Astrocyte (in vitro differentiated cells and primary cell): ENCODE data around the gene CREB1. TPM values are rescaled to one million over a fixed set of nuclear protein-coding genes. Genes with fewer than 3 reads are reported as not detected.

Experiments used
- DNase-seq: peaks from one replicate; pipeline ENCODE4 v3.0.0-alpha.2; 2010; ENCODE audit warnings: low read depth
- FAIRE-seq: peaks from 2 replicates; lab custom pipeline; 2011; peaks lifted over from hg19 to GRCh38; lab: Jason Lieb, UNC
- H2AFZ ChIP-seq: 2 replicates; pipeline ENCODE4 v1.6.0; 2012; ENCODE audit warnings: low read depth, low read length, inconsistent platforms
- H3K27ac ChIP-seq: 2 replicates; pipeline ENCODE4 v1.5.1; 2011; ENCODE audit warnings: low read depth, low read length, inconsistent platforms
- H3K27me3 ChIP-seq: 2 replicates; pipeline ENCODE4 v1.6.0; 2011; ENCODE audit warnings: low read length, inconsistent platforms; ENCODE audit not compliant: insufficient read depth
- H3K36me3 ChIP-seq: 2 replicates; pipeline ENCODE4 v1.5.1; 2011; ENCODE audit warnings: low read length, inconsistent platforms; ENCODE audit not compliant: insufficient read depth
- H3K4me1 ChIP-seq: 2 replicates; pipeline ENCODE4 v1.5.1; 2011; ENCODE audit warnings: low read length, inconsistent platforms; ENCODE audit not compliant: insufficient read depth
- H3K4me2 ChIP-seq: 2 replicates; pipeline ENCODE4 v1.6.0; 2012; ENCODE audit warnings: low read length, inconsistent platforms
- H3K4me3 ChIP-seq: 2 replicates; pipeline ENCODE4 v1.5.1; 2011; ENCODE audit warnings: low read depth, mild to moderate bottlenecking, low read length, inconsistent platforms; ENCODE audit not compliant: insufficient read depth
- H3K79me2 ChIP-seq: 2 replicates; pipeline ENCODE4 v1.6.0; 2012; ENCODE audit warnings: mild to moderate bottlenecking, low read length, inconsistent platforms; ENCODE audit not compliant: insufficient read depth
- H3K9ac ChIP-seq: 2 replicates; pipeline ENCODE4 v1.6.0; 2012; ENCODE audit warnings: mild to moderate bottlenecking, low read length, inconsistent platforms
- H3K9me3 ChIP-seq: 2 replicates; pipeline ENCODE4 v1.5.1; 2012; ENCODE audit warnings: low read depth, mild to moderate bottlenecking, low read length, inconsistent platforms; ENCODE audit not compliant: insufficient read depth
- H4K20me1 ChIP-seq: 2 replicates; pipeline ENCODE4 v1.6.0; 2012; ENCODE audit warnings: low read length, inconsistent platforms; ENCODE audit not compliant: insufficient read depth
- H3K27ac Mint-ChIP-seq: one replicate; pipeline ENCODE4 v1.8.0; 2021; ENCODE audit warnings: mild to moderate bottlenecking, mixed read lengths; ENCODE audit not compliant: unreplicated experiment
- H3K27me3 Mint-ChIP-seq: one replicate; pipeline ENCODE4 v1.8.0; 2021; ENCODE audit warnings: low read depth, mixed read lengths; ENCODE audit not compliant: unreplicated experiment
- H3K36me3 Mint-ChIP-seq: one replicate; pipeline ENCODE4 v1.8.0; 2021; ENCODE audit warnings: low read depth, mixed read lengths; ENCODE audit not compliant: unreplicated experiment
- H3K4me1 Mint-ChIP-seq: one replicate; pipeline ENCODE4 v1.8.0; 2021; ENCODE audit warnings: low read depth, mixed read lengths; ENCODE audit not compliant: unreplicated experiment
- H3K4me3 Mint-ChIP-seq: one replicate; pipeline ENCODE4 v1.8.0; 2021; ENCODE audit warnings: mild to moderate bottlenecking, moderate library complexity, mixed read lengths; ENCODE audit not compliant: unreplicated experiment
- H3K9me3 Mint-ChIP-seq: one replicate; pipeline ENCODE4 v1.8.0; 2021; ENCODE audit warnings: mild to moderate bottlenecking, mixed read lengths; ENCODE audit not compliant: unreplicated experiment
- EZH2 ChIP-seq: IDR thresholded peaks from 2 replicates; pipeline ENCODE4 v1.6.1; 2012; ENCODE audit warnings: mild to moderate bottlenecking, low read length, inconsistent platforms; ENCODE audit not compliant: insufficient read depth
- total RNA-seq: library from RNA; stranded (reverse); gene quantifications from 2 replicates; pipeline ENCODE4 v1.2.1, GENCODE V29; 2021
- TF ChIP-seq, protein P1 (sequence below): IDR thresholded peaks from 2 replicates; pipeline ENCODE4 v1.5.1; 2011; ENCODE audit warnings: low read depth, mild to moderate bottlenecking, inconsistent platforms, low read length, moderate library complexity; ENCODE audit not compliant: insufficient read depth

Gene CREB1
- total RNA-seq, 1 donor from 2014 or later, result 63.3 TPM

DNA sequence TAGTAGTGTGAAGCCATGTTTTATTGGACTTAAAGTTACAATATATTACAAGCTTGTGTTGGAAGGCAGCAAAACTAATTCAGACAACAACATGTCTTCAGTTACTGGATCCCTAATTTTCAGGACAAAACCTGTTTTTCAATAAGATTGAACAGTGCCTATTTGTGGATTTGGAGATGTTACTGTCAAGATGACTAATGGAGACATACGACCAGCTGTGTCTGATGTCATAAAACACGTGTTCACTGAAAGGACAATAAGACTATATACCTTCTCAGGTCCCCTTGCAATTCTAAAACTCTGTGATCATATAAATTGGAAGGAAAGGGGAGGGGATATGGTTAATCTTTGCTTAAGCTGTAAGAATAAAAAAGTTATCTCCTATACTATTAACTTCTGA is 73.7 kb downstream of the CREB1 start:
- peaks cover 2% of the 10 kb centered on the region for H3K36me3 Mint-ChIP-seq
- no peak overlapping the region for H3K27ac Mint-ChIP-seq

DNA sequence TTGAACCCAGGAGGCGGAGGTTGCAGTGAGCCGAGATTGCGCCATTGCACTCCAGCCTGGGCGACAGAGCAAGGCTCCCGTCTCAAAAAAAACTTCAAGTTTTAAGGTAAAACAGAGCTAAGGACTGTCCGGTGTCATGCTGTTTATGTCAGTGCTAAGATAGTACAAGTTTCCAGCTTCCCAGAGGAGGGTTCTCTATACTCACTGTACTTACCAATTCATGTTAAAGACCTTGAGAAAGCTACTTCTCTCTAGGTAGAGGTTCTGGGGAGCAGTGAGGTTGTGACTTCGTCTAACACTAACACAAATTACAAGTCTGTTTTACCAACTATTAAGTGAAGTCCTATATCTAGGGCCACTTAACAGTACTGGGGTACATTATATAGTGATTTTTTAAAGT is 76.6 kb downstream of the CREB1 start:
- Histone ChIP-seq H3K4me2 (no peak overlapping the region), H2AFZ (no peak overlapping the region), H3K27ac (no peak overlapping the region), H3K9ac (no peak overlapping the region), H3K36me3 (peaks cover 3% of the 10 kb centered on the region), H3K9me3 (no peaks in the 10 kb centered on the region), H4K20me1 (no peaks in the 10 kb centered on the region), H3K27me3 (no peaks in the 10 kb centered on the region), H3K79me2 (no peaks in the 10 kb centered on the region), H3K4me1 (no peaks in the 10 kb centered on the region), H3K4me3 (no peak overlapping the region)
- Mint-ChIP-seq H3K27ac (no peak overlapping the region), H3K36me3 (peaks cover 2% of the 10 kb centered on the region), H3K4me1 (peaks cover 15% of the 10 kb centered on the region), H3K27me3 (no peaks in the 10 kb centered on the region), H3K4me3 (no peak overlapping the region), H3K9me3 (no peaks in the 10 kb centered on the region)
- DNase-seq (no peak), FAIRE-seq (no peak)
- no peak for TF ChIP-seq EZH2
- TF ChIP-seq, protein P1, sequence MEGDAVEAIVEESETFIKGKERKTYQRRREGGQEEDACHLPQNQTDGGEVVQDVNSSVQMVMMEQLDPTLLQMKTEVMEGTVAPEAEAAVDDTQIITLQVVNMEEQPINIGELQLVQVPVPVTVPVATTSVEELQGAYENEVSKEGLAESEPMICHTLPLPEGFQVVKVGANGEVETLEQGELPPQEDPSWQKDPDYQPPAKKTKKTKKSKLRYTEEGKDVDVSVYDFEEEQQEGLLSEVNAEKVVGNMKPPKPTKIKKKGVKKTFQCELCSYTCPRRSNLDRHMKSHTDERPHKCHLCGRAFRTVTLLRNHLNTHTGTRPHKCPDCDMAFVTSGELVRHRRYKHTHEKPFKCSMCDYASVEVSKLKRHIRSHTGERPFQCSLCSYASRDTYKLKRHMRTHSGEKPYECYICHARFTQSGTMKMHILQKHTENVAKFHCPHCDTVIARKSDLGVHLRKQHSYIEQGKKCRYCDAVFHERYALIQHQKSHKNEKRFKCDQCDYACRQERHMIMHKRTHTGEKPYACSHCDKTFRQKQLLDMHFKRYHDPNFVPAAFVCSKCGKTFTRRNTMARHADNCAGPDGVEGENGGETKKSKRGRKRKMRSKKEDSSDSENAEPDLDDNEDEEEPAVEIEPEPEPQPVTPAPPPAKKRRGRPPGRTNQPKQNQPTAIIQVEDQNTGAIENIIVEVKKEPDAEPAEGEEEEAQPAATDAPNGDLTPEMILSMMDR, result no peak

More for the DNA sequence above, 73.7 kb downstream of the CREB1 start:
- Histone ChIP-seq H4K20me1 (no peaks in the 10 kb centered on the region), H3K4me1 (no peaks in the 10 kb centered on the region), H3K4me3 (no peak overlapping the region), H2AFZ (no peak overlapping the region), H3K9me3 (no peaks in the 10 kb centered on the region), H3K79me2 (no peaks in the 10 kb centered on the region), H3K36me3 (peaks cover 6% of the 10 kb centered on the region), H3K9ac (no peak overlapping the region), H3K27ac (no peak overlapping the region), H3K27me3 (no peaks in the 10 kb centered on the region), H3K4me2 (no peak overlapping the region)
- Mint-ChIP-seq H3K4me3 (no peak overlapping the region), H3K4me1 (peaks cover 20% of the 10 kb centered on the region), H3K9me3 (no peaks in the 10 kb centered on the region), H3K27me3 (no peaks in the 10 kb centered on the region)
- TF ChIP-seq, protein P1, result no peak
- no peak for TF ChIP-seq EZH2
- FAIRE-seq, result no peak
- DNase-seq, result no peak

DNA sequence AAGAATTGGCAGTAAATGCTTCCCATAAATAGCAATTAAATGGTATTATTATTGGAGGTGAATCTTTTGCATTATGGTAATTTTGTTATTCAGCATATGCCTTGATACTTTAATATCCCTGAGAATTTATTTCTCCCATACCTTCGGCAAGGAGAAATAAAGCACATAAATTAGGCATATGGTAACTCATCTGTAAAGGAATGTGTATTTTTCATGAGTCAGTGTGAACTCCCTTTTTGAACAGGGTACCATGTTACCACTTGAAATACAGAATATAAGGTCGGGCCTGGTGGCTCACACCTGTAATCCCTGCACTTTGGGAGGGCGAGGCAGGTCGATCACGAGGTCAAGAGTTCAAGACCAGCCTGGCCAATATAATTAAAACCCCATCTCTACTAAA is 77.1 kb downstream of the CREB1 start:
- Histone ChIP-seq H3K4me1 (no peaks in the 10 kb centered on the region), H3K27ac (no peak overlapping the region), H3K9ac (no peak overlapping the region), H3K4me3 (no peak overlapping the region), H4K20me1 (no peaks in the 10 kb centered on the region), H3K27me3 (no peaks in the 10 kb centered on the region), H2AFZ (no peak overlapping the region), H3K79me2 (no peaks in the 10 kb centered on the region), H3K9me3 (no peaks in the 10 kb centered on the region), H3K4me2 (no peak overlapping the region), H3K36me3 (peaks cover 3% of the 10 kb centered on the region)
- Mint-ChIP-seq H3K36me3 (peaks cover 2% of the 10 kb centered on the region), H3K27ac (no peak overlapping the region), H3K4me3 (no peak overlapping the region), H3K9me3 (no peaks in the 10 kb centered on the region), H3K4me1 (peaks cover 10% of the 10 kb centered on the region), H3K27me3 (no peaks in the 10 kb centered on the region)
- DNase-seq (no peak), FAIRE-seq (no peak)
- TF ChIP-seq EZH2, result no peak
- TF ChIP-seq, protein P1, result no peak
